ENCODE measurements around the gene KCTD16.

The KCTD16 gene

GRCh38 chr5:144191531-144191930 is 20.9 kb downstream of the KCTD16 start:
- ATAC-seq: no peak
- no peak overlapping the region for H3K27ac Mint-ChIP-seq

DNA sequence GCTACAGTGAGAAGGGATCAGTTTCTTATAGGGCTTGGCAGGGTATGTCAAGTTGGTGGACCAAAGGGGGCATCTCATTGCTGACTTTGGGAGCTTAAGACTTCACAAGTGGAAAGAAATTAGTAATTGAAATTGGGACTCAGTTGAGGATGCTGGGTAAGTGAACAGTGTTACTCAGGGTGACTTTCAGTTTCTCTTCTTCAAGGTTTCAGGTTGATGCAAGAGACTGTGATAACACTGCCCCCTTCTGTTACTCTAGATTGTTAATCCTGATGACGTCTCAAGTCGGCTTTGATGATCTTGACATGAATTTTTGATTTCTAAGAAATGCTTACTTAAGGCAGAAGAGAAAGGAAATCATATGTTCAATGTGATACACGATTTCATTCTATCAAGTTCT is 21.3 kb downstream of the KCTD16 start:
- no peaks in the 10 kb centered on the region for H3K27me3 Mint-ChIP-seq
- no peak overlapping the region for H3K27ac Mint-ChIP-seq
- no peaks in the 10 kb centered on the region for H3K36me3 Mint-ChIP-seq
- no peaks in the 10 kb centered on the region for H3K9me3 Mint-ChIP-seq
- no peak overlapping the region for H3K4me3 Mint-ChIP-seq
- ATAC-seq: peak; percentile 84
- H3K4me1 Mint-ChIP-seq: no peaks in the 10 kb centered on the region

More at GRCh38 chr5:144191531-144191930, 20.9 kb downstream of the KCTD16 start:
- H3K4me1 Mint-ChIP-seq: no peaks in the 10 kb centered on the region
- H3K9me3 Mint-ChIP-seq: no peaks in the 10 kb centered on the region
- no peak overlapping the region for H3K4me3 Mint-ChIP-seq
- no peaks in the 10 kb centered on the region for H3K27me3 Mint-ChIP-seq
- no peaks in the 10 kb centered on the region for H3K36me3 Mint-ChIP-seq

DNA sequence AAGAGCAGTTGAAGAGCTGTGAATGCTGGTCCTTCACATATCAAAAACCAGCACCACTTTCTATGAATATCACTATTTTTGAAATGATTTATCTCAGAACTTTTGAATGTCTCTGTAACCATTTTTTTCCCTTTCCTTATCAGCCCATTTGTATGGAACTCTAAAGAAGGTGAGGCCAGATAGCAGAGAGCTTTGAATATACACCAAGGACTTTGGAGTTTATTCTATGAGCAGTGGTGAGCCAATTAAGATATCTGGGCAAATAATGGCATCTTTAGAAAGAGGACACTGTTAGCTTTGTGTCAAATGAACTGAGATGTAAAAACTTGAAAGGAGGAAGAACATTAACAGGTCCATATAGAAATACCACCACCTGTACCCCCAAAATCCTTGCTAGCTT is 22.0 kb downstream of the KCTD16 start:
- Mint-ChIP-seq H3K9me3 (no peaks in the 10 kb centered on the region), H3K36me3 (no peaks in the 10 kb centered on the region), H3K27ac (no peak overlapping the region), H3K27me3 (no peaks in the 10 kb centered on the region), H3K4me1 (no peaks in the 10 kb centered on the region), H3K4me3 (no peak overlapping the region)
- no peak for ATAC-seq

DNA sequence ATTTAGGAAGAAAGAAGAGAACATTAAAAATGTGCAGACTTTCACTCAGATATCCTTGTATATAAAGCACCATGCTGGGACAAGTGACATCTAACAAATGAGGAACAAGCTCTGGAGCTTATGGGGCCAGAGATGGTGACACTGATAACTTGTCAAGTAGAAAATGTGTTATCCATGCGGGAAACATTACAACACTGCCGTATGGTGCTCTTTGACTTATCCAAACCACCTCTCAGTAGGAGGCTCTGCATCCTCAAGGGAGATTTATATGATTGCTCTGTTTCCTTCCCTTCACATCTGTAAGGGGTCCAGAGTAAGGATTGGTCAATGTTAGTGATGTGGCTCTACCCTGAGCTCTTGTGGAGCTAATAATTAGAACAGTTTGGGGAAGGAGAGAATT is 23.5 kb downstream of the KCTD16 start:
- H3K27me3 Mint-ChIP-seq: no peaks in the 10 kb centered on the region
- no peak for ATAC-seq
- H3K4me1 Mint-ChIP-seq: no peaks in the 10 kb centered on the region
- no peaks in the 10 kb centered on the region for H3K36me3 Mint-ChIP-seq
- no peaks in the 10 kb centered on the region for H3K9me3 Mint-ChIP-seq
- no peak overlapping the region for H3K27ac Mint-ChIP-seq
- H3K4me3 Mint-ChIP-seq: no peak overlapping the region

GRCh38 chr5:144195448-144195847 is 24.8 kb downstream of the KCTD16 start:
- H3K9me3 Mint-ChIP-seq: no peaks in the 10 kb centered on the region
- no peak overlapping the region for H3K27ac Mint-ChIP-seq
- no peaks in the 10 kb centered on the region for H3K4me1 Mint-ChIP-seq
- no peak overlapping the region for H3K4me3 Mint-ChIP-seq
- no peaks in the 10 kb centered on the region for H3K27me3 Mint-ChIP-seq
- H3K36me3 Mint-ChIP-seq: no peaks in the 10 kb centered on the region
- ATAC-seq: no peak

DNA sequence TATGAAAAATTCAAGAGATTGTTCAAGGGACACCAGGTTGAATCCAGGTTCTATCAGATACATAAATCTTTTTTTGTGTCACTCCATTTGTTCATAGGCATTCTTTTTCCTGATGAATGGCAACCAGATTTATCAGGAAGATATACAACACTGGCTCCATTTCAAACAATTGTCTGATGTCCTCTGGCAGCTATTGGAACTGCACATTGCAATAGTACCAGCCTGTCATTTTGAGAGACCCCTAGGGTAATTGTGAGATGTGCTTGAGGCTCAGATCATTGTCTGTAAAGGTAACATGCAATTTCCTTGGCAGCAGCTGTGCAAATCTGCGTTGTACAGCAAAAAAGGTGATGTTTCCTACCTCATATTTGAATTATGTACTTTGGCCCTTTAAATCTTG is 25.9 kb downstream of the KCTD16 start:
- no peak for ATAC-seq
- Mint-ChIP-seq H3K27me3 (no peaks in the 10 kb centered on the region), H3K27ac (no peak overlapping the region), H3K9me3 (no peaks in the 10 kb centered on the region), H3K4me3 (no peak overlapping the region), H3K36me3 (no peaks in the 10 kb centered on the region), H3K4me1 (no peaks in the 10 kb centered on the region)

- Mint-ChIP-seq H3K4me3 (no peak overlapping the region), H3K36me3 (no peaks in the 10 kb centered on the region), H3K27ac (no peak overlapping the region), H3K27me3 (peaks cover under 1% of the 10 kb centered on the region), H3K4me1 (no peaks in the 10 kb centered on the region), H3K9me3 (no peaks in the 10 kb centered on the region)
- no peak for ATAC-seq
These were observed 27.7 kb downstream of the KCTD16 start for GRCh38 chr5:144198386-144198785.

DNA sequence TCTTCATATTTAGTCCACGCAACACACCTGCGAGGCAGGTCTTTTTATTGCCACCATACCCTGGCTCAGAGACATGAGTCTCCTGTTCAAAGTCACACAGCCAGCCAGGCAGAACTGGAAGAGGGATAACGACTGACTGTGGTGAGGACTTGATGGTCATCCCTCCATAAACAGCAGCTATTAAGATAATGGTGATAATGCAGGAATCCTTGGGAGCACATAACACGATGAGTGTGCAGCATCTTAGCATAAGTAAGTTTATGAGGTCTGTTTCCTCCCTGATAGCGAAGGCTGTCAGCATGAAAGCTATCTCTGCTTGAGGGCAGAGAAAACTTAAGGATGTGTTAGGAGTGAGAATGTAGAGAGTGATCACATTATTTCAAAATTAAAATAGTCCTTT is 30.9 kb downstream of the KCTD16 start:
- peaks cover 32% of the 10 kb centered on the region for H3K27me3 Mint-ChIP-seq
- no peak overlapping the region for H3K27ac Mint-ChIP-seq
- H3K9me3 Mint-ChIP-seq: no peaks in the 10 kb centered on the region
- H3K4me1 Mint-ChIP-seq: no peaks in the 10 kb centered on the region
- H3K36me3 Mint-ChIP-seq: no peaks in the 10 kb centered on the region
- no peak overlapping the region for H3K4me3 Mint-ChIP-seq
- no peak for ATAC-seq

DNA sequence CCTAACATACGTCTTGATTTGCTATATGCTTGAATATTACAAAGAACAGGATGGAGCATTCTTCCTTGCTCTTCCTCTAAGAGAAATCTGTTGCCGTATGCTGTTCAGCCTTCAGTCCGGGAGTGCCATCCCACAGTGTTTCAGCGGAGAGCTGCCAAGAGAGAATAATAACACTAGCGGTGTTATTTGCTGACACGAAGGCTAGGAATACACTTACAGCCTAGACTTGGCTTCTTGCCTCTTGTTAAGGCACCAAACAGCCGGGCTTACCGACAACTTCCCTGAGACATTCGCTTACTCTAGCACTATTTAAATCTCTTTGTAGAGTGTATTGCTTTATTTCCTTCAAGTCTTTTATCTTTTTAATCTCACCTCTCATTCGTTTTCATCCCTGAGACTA is 31.4 kb downstream of the KCTD16 start:
- ATAC-seq: no peak
- Mint-ChIP-seq H3K4me3 (no peak overlapping the region), H3K9me3 (no peaks in the 10 kb centered on the region)

DNA sequence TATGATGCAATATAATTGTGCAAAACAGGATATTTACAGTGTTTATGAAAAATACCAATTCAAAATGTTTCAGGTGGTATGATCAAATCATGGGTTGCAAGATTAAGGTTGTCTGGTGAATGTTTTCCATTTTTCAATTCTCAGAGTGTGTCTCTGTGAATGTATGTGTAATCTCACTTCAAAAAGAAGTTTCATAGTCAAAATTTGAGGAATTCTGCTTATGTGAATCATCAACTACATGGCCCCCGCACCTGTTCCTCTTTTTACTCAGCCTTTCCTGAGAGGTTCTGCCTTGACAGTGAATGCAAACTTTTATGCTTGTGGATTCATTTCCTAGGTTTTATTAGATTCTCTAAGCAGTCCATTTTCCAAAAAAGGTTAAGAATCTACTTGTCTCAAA is 32.1 kb downstream of the KCTD16 start:
- ATAC-seq: no peak
- Mint-ChIP-seq H3K27me3 (peaks cover 34% of the 10 kb centered on the region), H3K4me3 (no peak overlapping the region), H3K9me3 (no peaks in the 10 kb centered on the region), H3K27ac (no peak overlapping the region), H3K4me1 (no peaks in the 10 kb centered on the region), H3K36me3 (no peaks in the 10 kb centered on the region)

More for the DNA sequence above, 31.4 kb downstream of the KCTD16 start:
- Mint-ChIP-seq H3K27ac (no peak overlapping the region), H3K27me3 (peaks cover 34% of the 10 kb centered on the region), H3K36me3 (no peaks in the 10 kb centered on the region), H3K4me1 (no peaks in the 10 kb centered on the region)

- Mint-ChIP-seq H3K27me3 (peaks cover 34% of the 10 kb centered on the region), H3K4me3 (no peak overlapping the region), H3K9me3 (no peaks in the 10 kb centered on the region), H3K4me1 (no peaks in the 10 kb centered on the region), H3K27ac (no peak overlapping the region), H3K36me3 (no peaks in the 10 kb centered on the region)
- ATAC-seq: peak; percentile 67
These were observed 33.3 kb downstream of the KCTD16 start for GRCh38 chr5:144203750-144204596.

GRCh38 chr5:144205141-144205551 is 34.5 kb downstream of the KCTD16 start:
- Mint-ChIP-seq H3K4me3 (no peak overlapping the region), H3K27ac (no peak overlapping the region), H3K4me1 (no peaks in the 10 kb centered on the region), H3K9me3 (no peaks in the 10 kb centered on the region), H3K36me3 (no peaks in the 10 kb centered on the region), H3K27me3 (peaks cover 34% of the 10 kb centered on the region)
- ATAC-seq: no peak

DNA sequence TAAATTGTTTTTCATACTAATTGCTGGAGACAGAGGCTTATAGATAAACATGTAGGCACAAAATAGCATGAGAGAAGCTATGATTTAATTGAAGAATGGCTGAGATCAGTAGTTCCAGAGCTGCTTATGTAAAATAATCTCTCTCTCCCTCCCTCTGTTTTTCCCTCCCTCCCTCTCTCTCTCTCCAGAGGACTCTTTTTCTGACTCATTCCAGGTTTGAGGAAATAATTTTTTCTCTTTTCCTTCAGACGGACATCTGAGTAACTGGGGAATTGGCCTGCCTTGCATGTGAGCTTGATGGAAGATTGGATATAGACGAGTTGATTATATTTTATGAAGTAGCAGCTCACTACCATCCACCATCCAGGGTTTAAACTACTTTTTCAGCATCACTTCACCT is 35.5 kb downstream of the KCTD16 start:
- ATAC-seq: no peak
- Mint-ChIP-seq H3K27me3 (peaks cover 34% of the 10 kb centered on the region), H3K36me3 (no peaks in the 10 kb centered on the region), H3K4me1 (no peaks in the 10 kb centered on the region), H3K27ac (no peak overlapping the region), H3K9me3 (no peaks in the 10 kb centered on the region), H3K4me3 (no peak overlapping the region)

DNA sequence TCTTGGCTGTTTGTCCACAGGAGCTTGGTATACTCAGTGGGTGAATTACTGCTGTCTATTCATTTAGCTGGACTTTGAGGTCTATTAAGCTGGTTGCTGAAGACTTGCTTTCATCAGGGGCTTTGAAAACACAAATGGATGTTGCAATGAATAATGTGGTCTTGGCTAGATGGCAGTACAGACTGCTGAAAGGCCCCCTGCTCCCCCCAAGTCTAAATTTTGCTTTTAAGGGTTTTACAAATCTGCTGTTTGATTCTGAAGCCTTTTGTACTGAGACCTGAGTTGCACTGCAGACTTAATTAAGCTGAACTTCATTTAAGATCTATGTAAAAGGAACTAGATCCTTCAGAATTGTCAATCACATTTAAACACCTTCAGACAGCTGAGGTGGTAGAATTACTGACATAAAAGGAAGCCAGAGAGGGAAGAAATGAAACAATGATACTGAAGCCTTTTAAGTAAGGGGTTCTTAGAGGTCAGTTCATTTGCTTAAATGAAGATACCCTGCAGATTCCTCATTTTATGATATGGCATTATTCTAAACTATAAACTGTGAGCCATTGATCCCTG is 37.3 kb downstream of the KCTD16 start:
- no peaks in the 10 kb centered on the region for H3K9me3 Mint-ChIP-seq
- H3K36me3 Mint-ChIP-seq: no peaks in the 10 kb centered on the region
- H3K27me3 Mint-ChIP-seq: peaks cover 36% of the 10 kb centered on the region
- no peak overlapping the region for H3K4me3 Mint-ChIP-seq
- no peak for ATAC-seq
- H3K27ac Mint-ChIP-seq: no peak overlapping the region
- H3K4me1 Mint-ChIP-seq: no peaks in the 10 kb centered on the region

GRCh38 chr5:144209361-144209760 is 38.7 kb downstream of the KCTD16 start:
- no peaks in the 10 kb centered on the region for H3K36me3 Mint-ChIP-seq
- H3K9me3 Mint-ChIP-seq: no peaks in the 10 kb centered on the region
- H3K4me1 Mint-ChIP-seq: no peaks in the 10 kb centered on the region
- H3K4me3 Mint-ChIP-seq: no peak overlapping the region
- H3K27me3 Mint-ChIP-seq: peaks cover 33% of the 10 kb centered on the region
- no peak overlapping the region for H3K27ac Mint-ChIP-seq
- no peak for ATAC-seq

DNA sequence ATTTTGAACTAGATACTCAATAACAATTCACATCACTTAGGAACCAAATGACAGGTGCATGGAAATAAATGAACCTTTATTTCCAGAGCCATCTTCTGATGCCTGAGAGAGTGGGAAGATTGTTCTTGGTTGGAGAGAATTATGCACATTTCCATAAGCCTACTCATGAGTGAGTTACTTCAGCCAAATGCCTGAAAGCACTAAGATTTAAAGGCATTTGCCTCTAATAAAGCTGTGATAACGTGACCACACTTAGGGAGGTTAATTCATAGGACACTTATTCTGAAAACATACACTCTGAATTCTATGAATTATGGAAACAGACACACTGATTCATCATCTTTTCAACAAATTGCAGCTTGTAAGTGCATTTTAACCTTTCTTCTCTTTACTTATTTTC is 40.0 kb downstream of the KCTD16 start:
- Mint-ChIP-seq H3K27ac (no peak overlapping the region), H3K4me3 (no peak overlapping the region), H3K9me3 (no peaks in the 10 kb centered on the region), H3K27me3 (peaks cover 20% of the 10 kb centered on the region), H3K4me1 (no peaks in the 10 kb centered on the region), H3K36me3 (no peaks in the 10 kb centered on the region)
- ATAC-seq: no peak

All from stimulated activated memory B cell treated with anti-CD40 and anti-IgM and Interleukin-4, amounts not matched to agents 10 μg/mL and 1 μg/mL and 100 μg/mL, for 72 hours (primary cell).